Neural crest cell (in vitro differentiated cells): Measurements from ENCODE around the gene GPR151. TPM values are rescaled to one million over a fixed set of nuclear protein-coding genes. Genes with fewer than 3 reads are reported as not detected.

Experiments used
- DNase-seq: peaks from one replicate; pipeline ENCODE4 v3.0.0; 2021; ENCODE audit warnings: low read depth, mixed read lengths, low spot score
- H3K27ac Mint-ChIP-seq: one replicate; pipeline ENCODE4 v1.8.0; 2021; ENCODE audit warnings: mild to moderate bottlenecking, mixed read lengths; ENCODE audit not compliant: unreplicated experiment
- H3K27me3 Mint-ChIP-seq: 2 replicates; pipeline ENCODE4 v1.8.0; 2021; ENCODE audit warnings: low read depth, mild to moderate bottlenecking, mixed read lengths
- H3K36me3 Mint-ChIP-seq: 2 replicates; pipeline ENCODE4 v1.8.0; 2021; ENCODE audit warnings: low read depth, mild to moderate bottlenecking, mixed read lengths
- H3K4me1 Mint-ChIP-seq: 2 replicates; pipeline ENCODE4 v1.8.0; 2021; ENCODE audit warnings: mixed read lengths
- H3K4me3 Mint-ChIP-seq: one replicate; pipeline ENCODE4 v1.8.0; 2021; ENCODE audit warnings: mild to moderate bottlenecking, mixed read lengths
- H3K9me3 Mint-ChIP-seq: 2 replicates; pipeline ENCODE4 v1.8.0; 2021; ENCODE audit warnings: mixed read lengths
- CTCF ChIP-seq: fragments of 200-600 bp; sonication (generic); conservative IDR thresholded peaks from 2 replicates; pipeline ENCODE4 v1.5.0; 2021; ENCODE audit warnings: antibody characterized with exemption, mild to moderate bottlenecking
- total RNA-seq: library from RNA; stranded (reverse); gene quantifications from 2 replicates; pipeline ENCODE4 v1.2.1, GENCODE V29; 2021

GPR151 gene
- total RNA-seq, 1 donor from 2014 or later, result not detected

DNA sequence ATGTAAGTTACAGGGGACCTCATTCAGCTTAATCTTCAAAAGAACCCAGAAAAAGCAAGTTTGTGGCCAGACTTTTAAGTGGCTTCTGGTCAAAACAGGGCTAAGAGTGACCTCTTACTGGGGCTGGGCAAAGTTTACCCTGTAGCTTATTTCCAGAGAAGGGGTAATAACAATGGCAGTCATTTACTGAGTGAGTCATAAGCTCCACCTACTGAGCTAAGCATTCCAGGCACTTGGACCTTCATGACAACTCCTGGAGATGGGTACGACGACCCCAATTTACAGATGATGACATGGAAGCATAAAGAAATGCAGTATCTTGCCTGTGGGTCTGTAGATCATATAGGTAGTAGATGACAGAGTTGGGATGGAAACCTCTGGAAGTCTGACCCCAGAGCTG is 4.7 kb upstream of the GPR151 start:
- no peak overlapping the region for H3K27ac Mint-ChIP-seq
- no peak overlapping the region for H3K4me3 Mint-ChIP-seq
- DNase-seq, result no peak
- H3K9me3 Mint-ChIP-seq, result no peaks in the 10 kb centered on the region
- peaks cover 5% of the 10 kb centered on the region for H3K27me3 Mint-ChIP-seq
- no peak for TF ChIP-seq CTCF
- no peaks in the 10 kb centered on the region for H3K36me3 Mint-ChIP-seq
- no peaks in the 10 kb centered on the region for H3K4me1 Mint-ChIP-seq

- Mint-ChIP-seq H3K27ac (no peak overlapping the region), H3K27me3 (peaks cover 5% of the 10 kb centered on the region), H3K9me3 (no peaks in the 10 kb centered on the region), H3K4me1 (no peaks in the 10 kb centered on the region), H3K4me3 (no peak overlapping the region), H3K36me3 (no peaks in the 10 kb centered on the region)
- no peak for DNase-seq
- no peak for TF ChIP-seq CTCF
These were observed 3.6 kb upstream of the GPR151 start for GRCh38 chr5:146519554-146519953.

GRCh38 chr5:146515473-146516150 is 378 bp downstream of the GPR151 start:
- Mint-ChIP-seq H3K9me3 (no peaks in the 10 kb centered on the region), H3K27me3 (no peaks in the 10 kb centered on the region), H3K4me1 (no peaks in the 10 kb centered on the region), H3K36me3 (peaks cover 4% of the 10 kb centered on the region), H3K4me3 (no peak overlapping the region), H3K27ac (no peak overlapping the region)
- DNase-seq, result no peak
- TF ChIP-seq CTCF, result no peak

GRCh38 chr5:146514575-146514974 is 1.4 kb downstream of the GPR151 start:
- Mint-ChIP-seq H3K4me1 (no peaks in the 10 kb centered on the region), H3K27ac (no peak overlapping the region), H3K4me3 (no peak overlapping the region), H3K27me3 (no peaks in the 10 kb centered on the region), H3K9me3 (no peaks in the 10 kb centered on the region), H3K36me3 (peaks cover 8% of the 10 kb centered on the region)
- no peak for DNase-seq
- no peak for TF ChIP-seq CTCF

- no peak for TF ChIP-seq CTCF
- Mint-ChIP-seq H3K4me3 (no peak overlapping the region), H3K4me1 (no peaks in the 10 kb centered on the region), H3K27me3 (no peaks in the 10 kb centered on the region), H3K9me3 (no peaks in the 10 kb centered on the region), H3K36me3 (peaks cover 8% of the 10 kb centered on the region), H3K27ac (no peak overlapping the region)
- DNase-seq, result no peak
These were observed 2.5 kb downstream of the GPR151 start for GRCh38 chr5:146513462-146513861.
